ENCODE results near the gene CANT1. TPM values are rescaled to one million over a fixed set of nuclear protein-coding genes. Genes with fewer than 3 reads are reported as not detected.
A peak's percentile ranks its signal among the peaks of the same experiment; 100 is the strongest.

CANT1 gene
- 10 to 100 TPM; 11.2 to 30.1 (median 21.6) TPM for total RNA-seq

DNA sequence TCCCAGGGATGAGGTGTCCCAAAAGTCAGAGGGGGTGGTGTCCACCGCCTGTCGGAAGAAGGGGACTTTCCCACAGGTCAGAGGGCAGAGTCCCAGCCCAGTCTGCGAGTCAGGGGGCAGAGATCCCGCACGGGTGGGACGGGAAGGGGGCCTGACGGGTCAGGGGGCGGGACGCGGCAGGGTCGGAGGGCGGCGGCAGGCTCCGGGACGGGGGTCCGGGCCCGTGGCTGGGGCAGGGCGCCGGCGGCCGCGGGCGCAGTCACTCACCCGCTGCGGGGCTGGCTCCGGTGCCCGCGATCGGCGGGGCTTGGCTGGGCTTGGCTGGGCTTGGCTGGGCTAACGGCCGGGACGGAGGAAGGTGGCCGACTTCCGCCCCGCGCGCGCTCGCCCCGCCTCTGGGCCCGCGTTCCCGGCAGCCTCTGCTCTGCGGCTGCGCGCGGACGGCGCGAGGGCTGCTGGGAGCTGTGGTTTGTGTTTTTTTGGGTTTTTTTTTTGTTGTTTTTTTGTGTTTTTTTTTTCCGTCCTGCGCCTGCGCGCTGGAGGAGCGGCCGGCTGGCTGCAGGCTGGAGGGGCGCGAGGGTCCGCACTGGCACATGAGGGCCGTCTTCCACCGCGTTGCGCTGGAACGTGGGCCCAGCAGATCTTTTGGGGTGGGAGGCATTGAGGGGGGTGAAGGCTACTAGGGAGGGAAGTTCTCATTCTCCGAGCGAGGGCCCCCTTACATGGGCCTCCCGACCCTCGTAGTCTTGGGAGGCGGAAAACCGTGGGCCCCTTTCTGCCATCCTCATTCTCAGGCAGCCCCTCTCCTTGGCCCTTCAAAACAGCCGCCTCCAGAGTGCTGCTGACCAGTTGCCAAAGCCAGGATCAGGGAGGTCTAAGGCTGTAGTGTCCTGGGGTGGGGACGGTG lies at the start of gene CANT1:
Gene CANT1 (minus strand): TSS at position 368 of the 907 bp plus-strand sequence. CDS start 12,142 bp downstream, outside the sequence.
- 0 to 17% methylated on average over 1 to 2 of the region's 73 CpGs for WGBS, 2 donors (ENCODE audit: low coverage in 1 of 2)
- Histone ChIP-seq H3K4me1 (peaks cover 4 to 50% (median 23%) of the 10 kb centered on the region in 3 donors), H3K4me3 (peak within 1 kb of the TSS; percentile 65 to 95), H3K36me3 (peaks cover 0 to 5% of the 10 kb centered on the region in 2 donors), H3K27ac (peak within 1 kb of the TSS; percentile 30 to 89 (median 85)), H3K9me3 (no peaks in the 10 kb centered on the region), H3K27me3 (no peaks in the 10 kb centered on the region)
- peak; percentile 94 for ATAC-seq
- TF ChIP-seq, protein P1, sequence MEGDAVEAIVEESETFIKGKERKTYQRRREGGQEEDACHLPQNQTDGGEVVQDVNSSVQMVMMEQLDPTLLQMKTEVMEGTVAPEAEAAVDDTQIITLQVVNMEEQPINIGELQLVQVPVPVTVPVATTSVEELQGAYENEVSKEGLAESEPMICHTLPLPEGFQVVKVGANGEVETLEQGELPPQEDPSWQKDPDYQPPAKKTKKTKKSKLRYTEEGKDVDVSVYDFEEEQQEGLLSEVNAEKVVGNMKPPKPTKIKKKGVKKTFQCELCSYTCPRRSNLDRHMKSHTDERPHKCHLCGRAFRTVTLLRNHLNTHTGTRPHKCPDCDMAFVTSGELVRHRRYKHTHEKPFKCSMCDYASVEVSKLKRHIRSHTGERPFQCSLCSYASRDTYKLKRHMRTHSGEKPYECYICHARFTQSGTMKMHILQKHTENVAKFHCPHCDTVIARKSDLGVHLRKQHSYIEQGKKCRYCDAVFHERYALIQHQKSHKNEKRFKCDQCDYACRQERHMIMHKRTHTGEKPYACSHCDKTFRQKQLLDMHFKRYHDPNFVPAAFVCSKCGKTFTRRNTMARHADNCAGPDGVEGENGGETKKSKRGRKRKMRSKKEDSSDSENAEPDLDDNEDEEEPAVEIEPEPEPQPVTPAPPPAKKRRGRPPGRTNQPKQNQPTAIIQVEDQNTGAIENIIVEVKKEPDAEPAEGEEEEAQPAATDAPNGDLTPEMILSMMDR (IDR thresholded peaks at IDR 0.05), result peak in 1 of 4 experiments; percentile 24
- peak in 1 of 2 donors; percentile 77 for TF ChIP-seq POLR2A (IDR thresholded peaks at IDR 0.05)
- TF ChIP-seq EP300 (IDR thresholded peaks at IDR 0.05), result no peak
- peak; percentile 65 for TF ChIP-seq POLR2AphosphoS5 (IDR thresholded peaks at IDR 0.05)

DNA sequence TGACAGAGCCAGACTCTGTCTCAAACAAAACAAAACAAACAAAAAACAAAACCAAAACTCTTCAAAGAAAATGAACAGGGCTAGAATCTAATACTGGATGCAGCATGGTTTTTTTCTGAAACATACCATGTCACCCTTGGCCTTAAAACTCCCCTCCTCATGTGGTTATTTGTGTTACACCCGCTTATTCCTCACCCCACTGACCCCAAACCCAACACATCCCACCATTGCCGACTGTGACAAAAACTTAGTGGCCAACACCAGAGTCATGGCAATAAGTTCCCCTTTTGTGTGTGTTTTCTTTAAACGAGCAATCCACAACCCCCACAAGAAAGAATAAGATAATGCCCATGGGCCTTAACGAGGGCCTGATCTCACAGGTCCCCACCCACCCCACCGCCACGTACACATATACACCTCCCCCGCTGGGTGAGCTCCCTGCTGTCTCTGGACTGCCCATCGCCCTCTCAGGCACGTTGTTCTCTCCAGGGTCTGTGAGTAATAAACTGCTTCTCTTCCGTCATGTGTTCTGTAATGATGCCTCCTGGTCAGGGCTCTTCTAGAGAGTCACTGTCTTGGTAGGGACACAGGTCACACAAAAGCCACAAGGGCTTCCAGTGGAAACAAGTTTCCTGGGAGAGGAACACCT lies 48.3 kb upstream of the CANT1 start:
- 78 to 81% methylated on average over 8 to 9 of the region's 10 CpGs for WGBS, 2 donors (ENCODE audit: low coverage in 1 of 2)
- no peak overlapping the region for H3K27ac ChIP-seq
- no peak for ATAC-seq
- TF ChIP-seq, protein P1 (IDR thresholded peaks at IDR 0.05), result no peak
- TF ChIP-seq EP300 (IDR thresholded peaks at IDR 0.05) (no peak), POLR2AphosphoS5 (IDR thresholded peaks at IDR 0.05) (no peak), POLR2A (IDR thresholded peaks at IDR 0.05) (no peak)
- no peaks in the 10 kb centered on the region for H3K36me3 ChIP-seq
- no peaks in the 10 kb centered on the region for H3K27me3 ChIP-seq
- H3K4me3 ChIP-seq, result no peak overlapping the region
- H3K9me3 ChIP-seq, result peaks cover 0 to 12% (median 0%) of the 10 kb centered on the region in 3 donors
- no peaks in the 10 kb centered on the region for H3K4me1 ChIP-seq

DNA sequence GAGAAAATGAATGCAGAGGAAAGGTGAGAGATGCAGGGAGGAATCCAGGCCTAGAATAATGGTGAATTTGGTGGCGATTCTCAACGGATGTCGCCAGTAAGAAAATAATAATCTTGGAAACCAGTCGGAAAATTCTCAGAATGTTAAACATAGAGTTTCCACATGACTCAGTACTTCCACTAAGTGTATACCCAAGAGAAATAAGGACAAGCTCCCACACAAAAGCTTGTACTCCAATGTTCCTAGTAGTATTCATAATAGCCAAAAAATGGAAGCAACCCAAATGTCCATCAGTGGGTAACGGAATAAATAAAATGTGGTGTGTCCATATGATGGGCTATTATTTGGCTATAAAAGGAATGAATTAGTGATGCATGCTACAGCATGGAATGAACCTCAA lies 45.6 kb upstream of the CANT1 start:
- peaks cover 0 to 8% of the 10 kb centered on the region in 2 donors for H3K36me3 ChIP-seq
- no peak for TF ChIP-seq EP300 (IDR thresholded peaks at IDR 0.05)
- TF ChIP-seq, protein P1 (IDR thresholded peaks at IDR 0.05), result no peak
- no peak for TF ChIP-seq POLR2AphosphoS5 (IDR thresholded peaks at IDR 0.05)
- no peak for TF ChIP-seq POLR2A (IDR thresholded peaks at IDR 0.05)
- ATAC-seq, result no peak
- WGBS, 2 donors (ENCODE audit: low coverage in 1 of 2), result 80 to 81% methylated on average over 5 of the region's 5 CpGs
- no peak overlapping the region for H3K27ac ChIP-seq
- H3K27me3 ChIP-seq, result no peaks in the 10 kb centered on the region
- no peak overlapping the region for H3K4me3 ChIP-seq
- no peaks in the 10 kb centered on the region for H3K4me1 ChIP-seq
- H3K9me3 ChIP-seq, result peaks cover 0 to 12% (median 0%) of the 10 kb centered on the region in 3 donors

DNA sequence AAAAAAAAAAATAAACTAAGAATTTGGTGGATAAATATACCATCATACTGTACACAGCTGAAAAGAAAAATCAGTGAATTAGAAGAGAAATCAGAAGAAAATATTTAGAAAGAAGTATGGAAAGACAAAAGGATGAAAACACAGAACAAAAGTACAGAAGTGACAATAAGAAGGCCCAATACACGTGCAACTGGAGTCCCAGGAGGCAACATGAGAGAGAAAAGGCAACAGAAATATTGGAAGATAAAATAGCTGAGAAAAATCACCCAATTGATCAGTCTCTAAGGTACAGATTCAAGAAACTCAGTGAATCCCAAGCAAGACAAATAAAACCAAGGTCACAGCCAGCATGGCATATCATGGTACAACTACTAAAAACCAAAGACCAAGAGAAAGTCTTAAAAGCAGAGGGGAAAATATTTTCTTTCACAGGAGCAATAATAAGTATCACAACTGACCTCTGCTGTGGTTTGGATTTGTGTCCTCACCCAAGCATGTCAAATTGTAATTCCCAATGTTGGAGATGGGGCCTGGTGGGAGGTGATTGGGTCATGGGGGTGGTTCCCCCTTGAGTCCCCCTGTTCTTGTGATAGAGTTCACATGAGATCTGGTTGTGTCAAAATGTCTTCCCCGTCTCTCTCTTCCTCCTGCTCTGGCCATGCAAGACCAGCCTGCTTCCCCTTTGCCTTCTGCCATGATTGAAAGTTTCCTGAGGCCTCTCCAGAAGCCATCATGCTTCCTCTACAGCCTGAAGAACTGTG lies 44.8 kb upstream of the CANT1 start:
- ATAC-seq, result no peak
- 60 to 63% methylated on average over 1 to 2 of the region's 2 CpGs for WGBS, 2 donors (ENCODE audit: low coverage in 1 of 2)
- peaks cover 0 to 17% of the 10 kb centered on the region in 2 donors for H3K36me3 ChIP-seq
- no peak for TF ChIP-seq POLR2AphosphoS5 (IDR thresholded peaks at IDR 0.05)
- TF ChIP-seq EP300 (IDR thresholded peaks at IDR 0.05), result no peak
- TF ChIP-seq, protein P1 (IDR thresholded peaks at IDR 0.05), result no peak
- no peaks in the 10 kb centered on the region for H3K27me3 ChIP-seq
- peak overlapping the region in 2 of 4 donors; percentile 25 to 37 for H3K27ac ChIP-seq
- H3K9me3 ChIP-seq, result peaks cover 0 to 12% (median 0%) of the 10 kb centered on the region in 3 donors
- H3K4me1 ChIP-seq, result no peaks in the 10 kb centered on the region
- H3K4me3 ChIP-seq, result no peak overlapping the region
